GM12878 (cell line): ENCODE results near the gene ZNF408. TPM values are rescaled to one million over a fixed set of nuclear protein-coding genes. Genes with fewer than 3 reads are reported as not detected.

Source experiments
- ATAC-seq: fragments of 200-7000 bp; cut with Tn5 transposase; 3 replicates; pipeline ENCODE4 v1.9.1; 2020; ENCODE audit warnings: mild to moderate bottlenecking, moderate library complexity
- BruUV-seq: library from RNA; stranded (reverse); fragments of 400-500 nt; replicated peaks from 2 replicates; lab custom pipeline; 2021; lab: Mats Ljungman, UMichigan
- CTCF ChIA-PET: fragments of 300-600 bp; sonication (Branson Sonifier 250); formaldehyde crosslinking; extraction: SDS; loops from one replicate; lab custom pipeline; 2021; ENCODE audit warnings: inconsistent platforms; lab: Yijun Ruan, JAX
- POLR2A ChIA-PET: fragments of 350-600 bp; formaldehyde crosslinking; extraction: SDS; loops from one replicate; lab custom pipeline; 2021; ENCODE audit warnings: inconsistent platforms; lab: Charles Lee
- RAD21 ChIA-PET: fragments of 300-600 bp; sonication (Branson Sonifier 250); formaldehyde crosslinking; loops from one replicate; lab custom pipeline; 2023; ENCODE audit warnings: antibody characterized with exemption; ENCODE audit not compliant: unreplicated experiment; lab: Charles Lee
- SMC1A ChIA-PET: fragments of 300-600 bp; sonication (Branson Sonifier 250); formaldehyde crosslinking; loops from one replicate; lab custom pipeline; 2023; ENCODE audit not compliant: unreplicated experiment, uncharacterized antibody; lab: Charles Lee
- DNase-seq: peaks from one replicate; pipeline ENCODE4 v3.0.0-alpha.2; 2011; ENCODE audit warnings: low read depth, low spot score
- FAIRE-seq: peaks from 3 replicates; lab custom pipeline; 2011; peaks lifted over from hg19 to GRCh38; lab: Jason Lieb, UNC
- H2AFZ ChIP-seq: 2 replicates; pipeline ENCODE4 v1.6.0; 2011; ENCODE audit warnings: low read depth, low read length, control low read depth; ENCODE audit not compliant: control insufficient read depth
- H3K27ac ChIP-seq: 2 replicates; pipeline ENCODE4 v1.5.1; 2011; ENCODE audit warnings: control low read depth; ENCODE audit not compliant: control insufficient read depth, insufficient read depth
- H3K27me3 ChIP-seq, 2 experiments: replicated peaks in 1 of 2; 2 replicates each; pipeline versions ENCODE4 v1.6.0 to v1.6.1; 2011; ENCODE audit warnings: low read length in 1 of 2; ENCODE audit not compliant: control insufficient read depth in 2 of 2, insufficient read depth in 2 of 2
- H3K36me3 ChIP-seq, 2 experiments: 2 replicates each; pipeline ENCODE4 v1.5.1; 2011; ENCODE audit warnings: low read length in 1 of 2; ENCODE audit not compliant: control insufficient read depth in 2 of 2, insufficient read depth in 2 of 2
- H3K4me1 ChIP-seq: 2 replicates; pipeline ENCODE4 v1.6.1; 2011; ENCODE audit warnings: mild to moderate bottlenecking, low read length, moderate library complexity, mixed read lengths; ENCODE audit not compliant: control insufficient read depth, insufficient read depth
- H3K4me2 ChIP-seq: 2 replicates; pipeline ENCODE4 v1.6.0; 2011; ENCODE audit warnings: control low read depth; ENCODE audit not compliant: control insufficient read depth, insufficient read depth
- H3K4me3 ChIP-seq: fragments of 200-600 bp; sonication (generic); 2 replicates; pipeline ENCODE4 v1.5.1; 2016
- H3K79me2 ChIP-seq: 2 replicates; pipeline ENCODE4 v1.6.0; 2011; ENCODE audit warnings: low read length; ENCODE audit not compliant: control insufficient read depth, insufficient read depth
- H3K9ac ChIP-seq: 2 replicates; pipeline ENCODE4 v1.8.0; 2011; ENCODE audit warnings: low read length, control low read depth, mixed read lengths; ENCODE audit not compliant: control insufficient read depth, insufficient read depth
- H3K9me3 ChIP-seq: replicated peaks from 3 replicates; pipeline ENCODE4 v1.5.1; 2011; ENCODE audit warnings: mild to moderate bottlenecking, low read length; ENCODE audit not compliant: control insufficient read depth, insufficient read depth
- H4K20me1 ChIP-seq: 2 replicates; pipeline ENCODE4 v1.6.0; 2011; ENCODE audit not compliant: control insufficient read depth, insufficient read depth
- BACH1 ChIP-seq: fragments of 450-650 bp; IDR thresholded peaks from 2 replicates; pipeline ENCODE4 v1.6.1; 2017; ENCODE audit warnings: mild to moderate bottlenecking, borderline replicate concordance
- BCLAF1 ChIP-seq: fragments of 450-650 bp; IDR thresholded peaks from 2 replicates; pipeline ENCODE4 v1.6.1; 2017; ENCODE audit warnings: antibody characterized with exemption, mild to moderate bottlenecking, moderate library complexity
- CHD2 ChIP-seq: IDR thresholded peaks from 2 replicates; pipeline ENCODE4 v1.6.1; 2011; ENCODE audit warnings: low read depth, low read length, improper control_type of control experiment, borderline replicate concordance
- KAT2A ChIP-seq: conservative IDR thresholded peaks from 2 replicates; pipeline ENCODE4 v1.6.1; 2011; ENCODE audit warnings: low read depth, low read length; ENCODE audit not compliant: control insufficient read depth
- KDM1A ChIP-seq: fragments of 200-600 bp; sonication (generic); IDR thresholded peaks from 2 replicates; pipeline ENCODE4 v1.6.1; 2016; ENCODE audit warnings: borderline replicate concordance
- NFYA ChIP-seq: IDR thresholded peaks from 2 replicates; pipeline ENCODE4 v1.6.1; 2011; ENCODE audit warnings: low read depth, mild to moderate bottlenecking, low read length, improper control_type of control experiment, borderline replicate concordance
- REST ChIP-seq: IDR thresholded peaks from 2 replicates; pipeline ENCODE4 v1.6.1; 2012; ENCODE audit warnings: mild to moderate bottlenecking, low read depth, low read length
- ZNF384 ChIP-seq: IDR thresholded peaks from 2 replicates; pipeline ENCODE4 v1.6.1; 2012; ENCODE audit warnings: low read depth, mild to moderate bottlenecking, low read length, improper control_type of control experiment, borderline replicate concordance
- in situ Hi-C: fragments of 300-500 bp; cut with MboI; formaldehyde crosslinking; loops from 9 replicates; pipeline ENCODE4 v1.14.3; 2018; ENCODE audit warnings: mixed read lengths
- intact Hi-C: fragments of 100-400 bp; cut with micrococcal nuclease; formaldehyde crosslinking; loops from one replicate; pipeline ENCODE4 v1.14.2; 2022; ENCODE audit not compliant: unreplicated experiment
- polyA plus RNA-seq, 11 experiments: library from polyadenylated mRNA; depleted of rRNA in 4 of 11; unstranded in 6 of 11; stranded (reverse) in 5 of 11; fragments of >200 nt; fragmentation: Nextera tagmentation in 4 of 11; fragmentation: Illumina TruSeq in 1 of 11; extraction: Ambion mirVana in 4 of 11; extraction: Trizol in 1 of 11; gene quantifications; 1 replicate in 1 of 11; 2 replicates in 10 of 11; pipeline versions ENCODE4 v1.2.1 to v1.2.3, GENCODE V29; 2011 to 2016; ENCODE audit warnings: inconsistent platforms in 2 of 11, missing spikeins in 2 of 11, low read depth in 1 of 11
- total RNA-seq, 4 experiments: library from RNA; depleted of rRNA in 3 of 4; stranded (reverse); fragments of >200 nt in 3 of 4; fragmentation: Illumina TruSeq in 1 of 4; extraction: Trizol in 1 of 4; gene quantifications; 2 replicates each; pipeline versions ENCODE4 v1.2.1 to v1.2.3, GENCODE V29; 2013 to 2021
- TF ChIP-seq, protein P1 (sequence below): fragments of 450-650 bp; formaldehyde crosslinking; IDR thresholded peaks from 2 replicates; pipeline ENCODE4 v1.4.0; 2020; ENCODE audit warnings: mild to moderate bottlenecking, moderate library complexity
- TF ChIP-seq, protein P2 (sequence below): IDR thresholded peaks from 2 replicates; pipeline ENCODE4 v1.6.1; 2011; ENCODE audit warnings: low read depth, mild to moderate bottlenecking, low read length, moderate library complexity, borderline replicate concordance; ENCODE audit errors: extremely low read depth
- TF ChIP-seq, protein P3 (sequence below): IDR thresholded peaks from 2 replicates; pipeline ENCODE4 v1.6.1; 2012; ENCODE audit warnings: low read length, inconsistent platforms

ZNF408 gene
- total and polyA plus RNA-seq, 10 of the 15 experiments (the other 5 are each of a cell fraction or from before 2014, with no cell fraction given): 0.19 to 11.3 (median 7.2) TPM

- TF ChIP-seq, protein P1, sequence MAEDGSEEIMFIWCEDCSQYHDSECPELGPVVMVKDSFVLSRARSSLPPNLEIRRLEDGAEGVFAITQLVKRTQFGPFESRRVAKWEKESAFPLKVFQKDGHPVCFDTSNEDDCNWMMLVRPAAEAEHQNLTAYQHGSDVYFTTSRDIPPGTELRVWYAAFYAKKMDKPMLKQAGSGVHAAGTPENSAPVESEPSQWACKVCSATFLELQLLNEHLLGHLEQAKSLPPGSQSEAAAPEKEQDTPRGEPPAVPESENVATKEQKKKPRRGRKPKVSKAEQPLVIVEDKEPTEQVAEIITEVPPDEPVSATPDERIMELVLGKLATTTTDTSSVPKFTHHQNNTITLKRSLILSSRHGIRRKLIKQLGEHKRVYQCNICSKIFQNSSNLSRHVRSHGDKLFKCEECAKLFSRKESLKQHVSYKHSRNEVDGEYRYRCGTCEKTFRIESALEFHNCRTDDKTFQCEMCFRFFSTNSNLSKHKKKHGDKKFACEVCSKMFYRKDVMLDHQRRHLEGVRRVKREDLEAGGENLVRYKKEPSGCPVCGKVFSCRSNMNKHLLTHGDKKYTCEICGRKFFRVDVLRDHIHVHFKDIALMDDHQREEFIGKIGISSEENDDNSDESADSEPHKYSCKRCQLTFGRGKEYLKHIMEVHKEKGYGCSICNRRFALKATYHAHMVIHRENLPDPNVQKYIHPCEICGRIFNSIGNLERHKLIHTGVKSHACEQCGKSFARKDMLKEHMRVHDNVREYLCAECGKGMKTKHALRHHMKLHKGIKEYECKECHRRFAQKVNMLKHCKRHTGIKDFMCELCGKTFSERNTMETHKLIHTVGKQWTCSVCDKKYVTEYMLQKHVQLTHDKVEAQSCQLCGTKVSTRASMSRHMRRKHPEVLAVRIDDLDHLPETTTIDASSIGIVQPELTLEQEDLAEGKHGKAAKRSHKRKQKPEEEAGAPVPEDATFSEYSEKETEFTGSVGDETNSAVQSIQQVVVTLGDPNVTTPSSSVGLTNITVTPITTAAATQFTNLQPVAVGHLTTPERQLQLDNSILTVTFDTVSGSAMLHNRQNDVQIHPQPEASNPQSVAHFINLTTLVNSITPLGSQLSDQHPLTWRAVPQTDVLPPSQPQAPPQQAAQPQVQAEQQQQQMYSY (CRISPR knock-in tag): no peak
- TF ChIP-seq BACH1 (no peak), ZNF384 (no peak)
These were observed 39.0 kb upstream of the ZNF408 start (continued) for GRCh38 chr11:46661836-46662235.

DNA sequence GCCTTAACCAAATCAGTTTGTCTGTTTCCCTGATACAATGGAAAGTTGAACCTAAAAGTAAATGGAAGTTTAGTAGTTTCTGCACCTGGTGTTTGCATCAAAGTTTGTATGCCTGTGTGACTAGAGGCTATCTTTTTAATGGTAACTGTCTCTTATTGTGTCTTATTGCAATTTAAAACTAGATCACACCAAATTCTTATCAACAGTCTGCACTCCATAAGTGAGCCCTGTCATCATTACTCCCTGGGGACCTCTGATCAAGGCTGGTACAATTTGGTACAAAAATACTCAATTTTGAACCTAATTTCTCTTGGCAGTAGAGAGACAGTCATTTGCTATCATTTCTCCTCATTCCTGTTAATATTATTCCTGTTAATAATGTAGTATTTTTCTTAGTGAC, 38.5 kb upstream of the ZNF408 start:
- RAD21 ChIA-PET: no interaction called here
- H3K4me2 ChIP-seq: no peak overlapping the region
- CTCF ChIA-PET: no interaction called here
- H3K4me3 ChIP-seq: no peak overlapping the region
- H3K36me3 ChIP-seq: peaks cover 13 to 31% of the 10 kb centered on the region in 2 experiments
- no peaks in the 10 kb centered on the region for H3K79me2 ChIP-seq
- intact Hi-C loops: no loop called here
- H2AFZ ChIP-seq: no peak overlapping the region
- H3K4me1 ChIP-seq: no peaks in the 10 kb centered on the region
- H3K9ac ChIP-seq: no peak overlapping the region
- SMC1A ChIA-PET: no interaction called here
- ATAC-seq (no peak), DNase-seq (no peak), FAIRE-seq (no peak)
- H4K20me1 ChIP-seq: no peaks in the 10 kb centered on the region
- H3K27me3 ChIP-seq: no peaks in the 10 kb centered on the region
- H3K9me3 ChIP-seq: no peaks in the 10 kb centered on the region
- POLR2A ChIA-PET: no interaction called here
- no TSS peak for BruUV-seq
- in situ Hi-C loops: no loop called here
- no peak overlapping the region for H3K27ac ChIP-seq
- TF ChIP-seq BCLAF1: no peak
- no peak for TF ChIP-seq KDM1A
- TF ChIP-seq NFYA: no peak
- no peak for TF ChIP-seq CHD2
- TF ChIP-seq KAT2A: no peak
- TF ChIP-seq, protein P2, sequence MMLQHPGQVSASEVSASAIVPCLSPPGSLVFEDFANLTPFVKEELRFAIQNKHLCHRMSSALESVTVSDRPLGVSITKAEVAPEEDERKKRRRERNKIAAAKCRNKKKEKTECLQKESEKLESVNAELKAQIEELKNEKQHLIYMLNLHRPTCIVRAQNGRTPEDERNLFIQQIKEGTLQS: no peak
- TF ChIP-seq, protein P3, sequence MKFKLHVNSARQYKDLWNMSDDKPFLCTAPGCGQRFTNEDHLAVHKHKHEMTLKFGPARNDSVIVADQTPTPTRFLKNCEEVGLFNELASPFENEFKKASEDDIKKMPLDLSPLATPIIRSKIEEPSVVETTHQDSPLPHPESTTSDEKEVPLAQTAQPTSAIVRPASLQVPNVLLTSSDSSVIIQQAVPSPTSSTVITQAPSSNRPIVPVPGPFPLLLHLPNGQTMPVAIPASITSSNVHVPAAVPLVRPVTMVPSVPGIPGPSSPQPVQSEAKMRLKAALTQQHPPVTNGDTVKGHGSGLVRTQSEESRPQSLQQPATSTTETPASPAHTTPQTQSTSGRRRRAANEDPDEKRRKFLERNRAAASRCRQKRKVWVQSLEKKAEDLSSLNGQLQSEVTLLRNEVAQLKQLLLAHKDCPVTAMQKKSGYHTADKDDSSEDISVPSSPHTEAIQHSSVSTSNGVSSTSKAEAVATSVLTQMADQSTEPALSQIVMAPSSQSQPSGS: no peak
- TF ChIP-seq REST: no peak
